ENCODE data around the gene LENEP.

The LENEP gene

DNA sequence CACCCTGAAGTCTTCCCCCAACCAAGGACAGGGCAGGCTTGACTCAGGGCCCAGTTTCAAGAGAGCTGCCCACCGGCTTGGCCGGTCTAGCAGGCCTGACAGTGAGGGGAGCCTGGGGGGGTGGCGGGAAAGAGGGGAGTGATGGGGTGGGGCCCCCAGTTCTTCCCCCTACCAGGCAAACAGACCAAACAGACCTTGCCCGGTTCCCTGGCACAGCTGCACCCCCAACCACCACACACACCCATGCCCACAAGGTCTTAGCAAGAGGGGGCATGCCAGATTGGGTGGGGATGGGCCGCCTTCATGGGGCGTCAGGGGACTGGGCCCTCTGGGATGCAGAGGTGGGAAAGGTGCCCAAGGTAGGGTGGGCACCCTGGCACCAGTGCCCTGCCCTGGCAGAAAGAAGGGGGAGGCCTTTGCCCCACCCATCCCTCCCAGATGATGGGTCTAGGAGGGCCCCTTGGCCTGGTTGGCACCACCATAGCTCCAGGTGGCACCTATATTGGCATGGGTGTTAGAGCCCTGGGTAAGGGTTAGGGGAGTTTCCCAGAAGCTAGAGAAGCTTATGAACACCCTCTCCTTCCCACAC is 18.1 kb downstream of the LENEP start:
- no peak for DNase-seq (ENCODE audit: low spot score)

DNA sequence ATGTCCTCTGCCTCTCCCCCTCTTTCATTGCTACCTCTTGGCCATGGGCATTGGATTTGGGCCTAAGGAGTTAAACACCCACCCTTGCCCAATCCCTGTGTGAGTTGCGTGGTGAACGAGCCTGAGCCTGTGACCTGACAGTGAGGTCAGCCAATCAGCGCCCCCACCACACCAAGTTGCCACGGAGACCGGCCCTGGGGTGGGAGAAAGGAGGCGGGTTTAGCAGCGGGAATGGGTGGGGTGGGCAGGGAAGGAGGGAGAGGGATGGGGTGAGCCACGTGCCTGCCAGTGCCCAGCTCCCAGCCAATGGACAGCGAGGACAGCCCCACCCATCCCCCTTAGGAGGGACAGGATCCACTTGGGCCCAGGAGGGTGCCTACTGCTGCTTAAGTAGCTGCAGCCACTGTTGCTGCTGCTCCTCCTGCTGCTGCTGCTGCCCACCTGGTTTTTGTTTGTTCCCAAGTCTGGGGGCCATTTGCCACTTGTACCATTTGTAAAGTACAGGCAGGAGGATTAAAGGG is 18.7 kb downstream of the LENEP start:
- no peak for DNase-seq (ENCODE audit: low spot score)

DNA sequence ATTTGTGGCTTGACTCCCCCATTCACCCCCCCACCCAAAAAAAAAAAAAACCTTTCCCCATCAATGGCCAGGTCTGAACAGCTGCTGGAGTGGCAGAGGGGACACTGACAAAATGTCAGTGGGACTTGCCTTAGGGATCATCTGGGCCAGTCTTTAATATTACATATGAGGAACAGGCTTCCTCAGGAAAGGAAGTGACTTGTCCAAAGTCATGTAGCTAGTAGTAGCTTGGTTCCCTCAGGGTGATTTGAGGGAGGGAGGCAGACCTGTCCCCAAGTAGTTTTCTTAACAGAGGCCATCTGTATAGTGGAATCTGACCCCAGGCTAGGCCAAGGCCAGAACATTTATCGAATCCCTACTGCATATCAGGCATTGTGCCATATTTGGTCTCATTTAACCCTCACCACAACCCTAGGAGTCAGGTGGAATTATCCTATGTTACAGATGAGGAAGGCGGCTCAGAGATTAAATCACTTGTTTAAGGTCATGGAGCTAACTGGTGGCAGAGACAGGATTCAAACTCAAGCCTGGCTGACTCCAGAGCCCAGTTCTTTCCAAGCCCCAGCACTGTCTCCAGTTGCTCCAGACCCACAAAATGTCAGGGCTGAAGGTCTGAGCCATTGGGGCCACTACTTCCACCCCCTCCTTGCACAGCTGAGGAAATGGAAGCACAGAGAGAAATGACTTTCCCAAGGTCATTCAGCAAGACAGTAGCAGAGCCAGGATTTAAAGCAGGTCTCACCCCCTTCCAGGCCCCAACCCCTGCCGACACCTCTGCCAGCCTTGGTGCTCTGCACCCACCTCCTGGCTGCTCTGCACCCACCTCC is 19.6 kb downstream of the LENEP start:
- DNase-seq (ENCODE audit: low spot score): no peak

DNA sequence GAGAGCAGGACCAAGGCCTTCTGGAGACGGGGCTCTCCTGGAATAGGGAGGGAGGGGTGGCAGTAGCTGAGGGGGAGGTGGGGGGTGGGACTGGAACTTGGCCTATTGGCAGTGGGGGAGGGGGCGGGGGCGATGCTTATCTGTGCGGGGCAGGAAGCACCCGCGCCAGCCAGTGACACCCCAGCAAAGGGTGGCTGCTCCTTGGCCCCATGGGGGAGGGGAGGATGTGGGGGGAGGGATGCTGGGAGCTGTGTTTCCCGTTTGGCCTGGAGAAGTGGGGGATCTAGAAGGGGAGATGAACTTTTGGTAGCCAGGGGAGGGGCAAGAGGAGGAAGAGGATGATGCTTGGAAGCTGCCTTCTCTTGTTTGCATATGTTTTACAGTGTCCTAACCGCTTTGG is 20.2 kb downstream of the LENEP start:
- DNase-seq (ENCODE audit: low spot score): no peak

DNA sequence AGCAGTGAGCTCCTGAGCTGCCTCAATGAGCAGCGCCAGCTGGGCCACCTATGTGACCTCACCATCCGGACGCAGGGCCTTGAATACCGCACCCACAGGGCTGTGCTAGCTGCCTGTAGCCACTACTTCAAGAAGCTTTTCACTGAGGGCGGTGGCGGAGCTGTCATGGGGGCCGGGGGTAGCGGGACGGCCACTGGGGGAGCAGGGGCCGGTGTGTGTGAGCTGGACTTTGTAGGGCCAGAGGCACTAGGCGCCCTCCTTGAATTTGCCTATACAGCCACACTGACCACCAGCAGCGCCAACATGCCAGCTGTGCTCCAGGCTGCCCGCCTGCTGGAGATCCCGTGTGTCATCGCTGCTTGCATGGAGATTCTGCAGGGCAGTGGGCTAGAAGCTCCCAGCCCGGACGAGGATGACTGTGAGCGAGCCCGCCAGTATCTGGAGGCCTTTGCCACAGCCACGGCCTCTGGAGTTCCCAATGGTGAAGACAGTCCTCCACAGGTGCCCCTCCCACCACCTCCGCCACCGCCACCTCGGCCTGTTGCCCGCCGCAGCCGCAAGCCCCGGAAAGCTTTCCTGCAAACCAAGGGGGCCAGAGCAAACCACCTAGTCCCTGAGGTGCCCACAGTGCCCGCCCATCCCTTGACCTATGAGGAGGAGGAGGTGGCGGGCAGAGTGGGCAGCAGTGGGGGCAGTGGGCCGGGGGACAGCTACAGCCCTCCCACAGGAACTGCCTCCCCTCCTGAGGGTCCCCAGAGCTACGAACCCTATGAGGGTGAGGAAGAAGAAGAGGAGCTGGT is 21.5 kb downstream of the LENEP start:
- no peak for DNase-seq (ENCODE audit: low spot score)

DNA sequence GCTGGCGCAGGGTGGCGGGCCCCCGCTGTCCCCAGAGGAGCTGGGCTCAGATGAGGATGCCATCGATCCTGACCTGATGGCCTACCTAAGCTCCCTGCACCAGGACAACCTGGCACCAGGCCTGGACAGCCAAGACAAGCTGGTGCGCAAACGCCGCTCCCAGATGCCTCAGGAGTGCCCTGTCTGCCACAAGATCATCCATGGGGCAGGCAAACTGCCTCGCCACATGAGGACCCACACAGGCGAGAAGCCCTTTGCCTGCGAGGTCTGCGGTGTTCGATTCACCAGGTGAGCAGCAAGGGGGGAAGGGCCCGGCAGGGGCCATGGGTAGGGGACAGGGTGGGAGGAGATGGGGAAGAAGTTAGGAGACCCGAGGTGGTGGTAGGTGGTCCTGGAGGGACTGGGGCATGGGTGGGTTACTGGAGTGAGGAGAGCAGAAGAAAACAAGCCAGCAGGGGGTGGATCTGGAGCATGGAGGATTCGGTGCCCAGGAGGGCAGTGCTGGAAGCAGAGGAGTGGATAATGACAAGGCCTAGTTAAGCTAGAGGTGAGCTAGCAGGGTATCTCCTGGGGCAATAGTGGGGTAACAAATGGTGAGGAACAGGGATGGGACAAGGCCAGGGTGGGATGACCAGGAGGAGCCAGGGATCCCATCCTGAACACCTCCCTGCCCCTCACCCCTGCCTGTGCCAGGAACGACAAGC is 22.3 kb downstream of the LENEP start:
- no peak for DNase-seq (ENCODE audit: low spot score)

DNA sequence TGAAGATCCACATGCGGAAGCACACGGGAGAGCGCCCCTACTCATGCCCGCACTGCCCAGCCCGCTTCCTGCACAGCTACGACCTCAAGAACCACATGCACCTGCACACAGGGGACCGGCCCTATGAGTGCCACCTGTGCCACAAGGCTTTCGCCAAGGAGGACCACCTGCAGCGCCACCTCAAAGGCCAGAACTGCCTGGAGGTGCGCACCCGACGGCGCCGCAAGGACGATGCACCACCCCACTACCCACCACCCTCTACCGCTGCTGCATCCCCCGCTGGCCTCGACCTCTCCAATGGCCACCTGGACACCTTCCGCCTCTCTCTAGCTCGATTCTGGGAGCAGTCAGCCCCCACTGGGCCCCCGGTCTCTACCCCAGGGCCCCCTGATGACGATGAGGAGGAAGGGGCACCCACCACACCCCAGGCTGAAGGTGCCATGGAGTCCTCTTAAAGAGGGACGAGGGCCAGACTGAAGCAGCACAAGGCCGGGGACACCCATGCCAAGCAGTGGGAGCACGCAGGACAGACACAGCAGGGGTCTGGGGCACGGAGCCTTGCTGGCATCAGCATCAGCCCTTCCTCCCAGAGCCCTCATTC is 22.9 kb downstream of the LENEP start:
- no peak for DNase-seq (ENCODE audit: low spot score)

DNA sequence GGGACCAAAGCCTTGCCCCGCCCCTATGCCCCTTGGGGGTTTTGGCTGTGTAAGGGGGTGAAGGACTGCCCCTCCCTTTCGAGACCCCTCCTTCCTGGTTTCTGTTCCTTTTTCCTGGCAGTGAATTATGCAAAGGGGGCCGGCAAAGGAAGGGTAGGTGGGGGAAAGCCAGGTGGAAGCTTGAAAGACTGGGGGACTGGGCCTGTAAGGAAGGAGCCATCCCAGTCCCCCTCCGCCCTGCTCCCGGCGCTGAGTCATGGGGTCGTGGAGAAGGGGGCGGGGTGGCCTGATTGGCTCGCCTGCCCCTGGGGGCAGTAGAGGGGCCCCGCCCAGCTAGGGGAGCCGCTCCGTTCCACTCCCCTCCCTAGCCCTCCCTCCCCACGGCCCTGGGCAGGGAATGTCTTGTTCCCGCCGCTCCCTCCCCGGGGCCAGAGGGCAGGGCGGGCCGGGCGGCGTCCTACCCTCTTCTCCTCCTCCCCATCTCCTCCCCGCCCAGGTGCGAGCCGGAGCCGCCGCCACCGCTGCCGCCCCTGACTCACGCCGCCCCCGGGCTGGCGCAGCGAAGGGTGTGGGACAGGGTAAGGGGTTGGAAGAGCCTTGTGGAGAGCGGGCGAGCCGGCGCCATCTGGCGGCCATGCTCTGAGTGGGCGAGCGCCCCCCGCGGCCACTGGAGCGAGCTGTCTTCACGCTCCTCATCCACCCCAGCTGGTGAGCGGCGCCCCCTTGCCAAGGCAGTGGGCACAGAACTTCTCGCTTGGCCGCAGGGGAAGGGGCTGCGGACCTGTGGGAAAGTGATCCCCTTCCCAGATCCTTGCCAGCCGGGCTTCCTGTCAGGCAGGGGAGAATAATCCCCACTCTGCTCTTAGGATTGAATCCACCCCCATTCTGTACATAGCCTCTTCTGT is 23.9 kb downstream of the LENEP start:
- DNase-seq (ENCODE audit: low spot score): peak; percentile 87

DNA sequence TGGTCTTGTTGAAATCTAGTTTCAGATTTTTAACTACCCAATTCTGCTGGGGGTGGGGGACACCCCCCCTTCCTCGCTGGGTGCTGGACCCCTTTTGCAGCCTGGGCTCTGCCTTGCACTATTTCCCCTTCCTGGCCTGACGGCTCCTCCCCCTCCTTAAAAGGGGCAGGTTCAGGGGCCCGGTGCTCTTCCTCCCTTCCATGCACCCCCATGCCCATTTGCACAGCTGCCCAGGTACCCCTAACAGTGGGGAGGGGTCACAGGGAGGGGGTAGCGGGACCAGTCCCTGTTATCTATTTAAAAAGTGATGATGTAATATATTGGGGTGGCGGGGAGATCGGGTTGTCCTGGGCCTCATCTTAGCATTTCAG is 24.5 kb downstream of the LENEP start:
- no peak for DNase-seq (ENCODE audit: low spot score)

DNA sequence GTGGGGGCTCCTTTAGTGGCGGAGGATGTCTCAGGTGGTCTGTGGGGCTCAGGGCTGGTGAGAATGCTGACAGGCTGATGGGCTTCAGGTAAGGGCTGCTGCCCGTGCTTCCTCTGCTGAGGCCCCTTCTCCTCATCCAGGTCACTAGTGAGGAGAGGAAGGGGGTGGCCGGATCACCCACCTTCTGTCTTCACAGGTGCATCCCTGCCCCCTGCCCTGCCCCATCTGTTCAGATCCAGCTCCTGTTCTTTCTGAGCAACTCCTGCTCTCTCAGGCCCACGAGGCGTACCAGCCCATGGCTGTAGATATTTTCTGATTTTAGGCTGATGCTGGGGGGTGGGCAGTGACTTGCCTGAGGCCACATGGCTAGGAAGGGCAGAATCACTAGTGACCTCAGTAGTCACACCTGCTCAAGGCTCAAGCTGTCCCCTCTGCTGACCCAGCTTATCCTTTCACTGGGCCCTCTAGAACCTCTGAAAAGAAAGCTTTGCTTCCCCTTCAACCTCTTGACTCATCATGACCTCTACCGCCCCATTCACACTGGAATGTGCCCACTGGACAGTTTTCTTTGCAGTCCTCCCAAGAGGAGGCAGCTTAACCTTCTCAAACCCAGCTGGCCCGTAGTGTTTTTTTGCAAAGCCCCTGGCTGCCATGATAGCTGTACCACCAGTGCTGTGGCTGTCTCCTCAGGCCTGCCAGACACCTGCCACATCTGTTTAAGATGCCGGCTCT is 25.4 kb downstream of the LENEP start:
- no peak for DNase-seq (ENCODE audit: low spot score)

DNA sequence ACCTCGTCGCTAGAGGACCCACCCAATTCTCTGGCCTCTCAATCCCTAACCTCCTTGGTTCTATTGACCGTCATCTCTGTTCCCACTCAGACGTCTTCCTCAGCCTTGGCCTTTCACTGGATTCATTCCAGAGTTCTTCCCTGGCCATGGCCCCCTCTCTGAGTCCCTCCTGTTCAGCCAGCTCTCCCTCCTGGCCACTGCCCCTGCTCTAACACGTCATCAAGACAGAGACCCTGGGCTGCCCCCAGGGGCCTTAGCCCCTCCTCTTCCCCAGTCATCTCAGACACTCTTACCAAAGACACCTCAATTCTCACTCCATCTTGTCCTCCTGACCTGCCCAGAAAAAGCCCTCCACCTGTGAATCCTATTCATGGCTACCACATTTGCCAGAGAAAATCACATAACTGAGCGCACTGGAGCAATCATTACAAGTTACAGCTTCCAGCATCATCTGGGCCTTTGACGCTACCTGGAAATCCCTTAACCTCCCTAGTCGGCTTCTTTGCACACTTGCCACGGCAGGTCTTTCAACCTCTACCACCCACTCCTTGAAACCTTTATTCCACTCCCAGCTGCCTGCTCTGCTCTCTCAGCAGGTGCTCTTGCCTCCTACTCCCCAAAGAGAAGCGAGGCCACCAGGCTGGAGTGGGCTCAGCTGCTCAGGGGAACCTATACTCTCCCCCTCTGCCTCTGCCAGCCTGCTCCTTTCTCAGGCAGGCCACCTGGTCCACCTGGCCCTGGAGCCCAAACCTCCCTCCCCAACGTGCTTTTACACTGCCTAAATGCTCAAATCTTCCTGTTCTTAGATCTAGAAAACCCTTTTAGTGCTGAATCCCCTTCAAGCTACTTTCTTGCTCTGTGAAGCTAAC is 26.2 kb downstream of the LENEP start:
- no peak for DNase-seq (ENCODE audit: low spot score)

DNA sequence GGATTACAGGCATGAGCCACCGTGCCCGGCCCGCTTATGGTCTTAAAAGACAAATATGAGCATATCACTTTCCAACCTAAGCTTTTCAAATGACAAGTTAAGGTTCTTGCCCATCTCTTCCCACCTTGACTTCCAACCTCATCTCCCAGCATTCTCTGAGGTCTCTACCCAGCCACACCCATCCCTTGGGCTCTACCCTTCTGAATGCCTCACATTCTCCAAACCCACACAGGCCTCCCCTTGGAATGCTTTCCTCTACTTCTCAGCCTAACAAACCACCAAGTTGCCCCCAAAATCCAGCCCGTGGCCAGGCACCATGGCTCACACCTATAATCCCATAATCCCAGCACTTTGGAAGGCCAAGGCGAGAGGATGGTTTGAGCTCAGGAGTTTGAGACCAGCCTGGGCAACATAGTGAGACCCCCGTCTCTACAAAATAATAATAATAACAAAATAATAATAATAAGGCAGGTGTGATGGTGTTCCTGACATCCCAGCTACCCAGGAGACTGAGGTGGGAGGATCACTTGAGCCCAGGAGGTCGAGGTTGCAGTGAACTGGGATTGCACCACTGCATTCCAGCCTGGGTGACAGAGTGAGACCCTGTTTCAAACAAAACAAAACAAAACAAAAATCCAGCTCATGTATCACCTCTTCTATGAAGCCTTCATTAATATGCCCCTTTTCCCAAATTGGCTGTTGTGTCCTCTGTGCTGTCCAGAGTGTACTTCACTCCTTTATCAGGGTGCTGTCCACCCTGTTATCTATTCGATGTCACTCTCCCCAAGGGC is 28.9 kb downstream of the LENEP start:
- no peak for DNase-seq (ENCODE audit: low spot score)

DNA sequence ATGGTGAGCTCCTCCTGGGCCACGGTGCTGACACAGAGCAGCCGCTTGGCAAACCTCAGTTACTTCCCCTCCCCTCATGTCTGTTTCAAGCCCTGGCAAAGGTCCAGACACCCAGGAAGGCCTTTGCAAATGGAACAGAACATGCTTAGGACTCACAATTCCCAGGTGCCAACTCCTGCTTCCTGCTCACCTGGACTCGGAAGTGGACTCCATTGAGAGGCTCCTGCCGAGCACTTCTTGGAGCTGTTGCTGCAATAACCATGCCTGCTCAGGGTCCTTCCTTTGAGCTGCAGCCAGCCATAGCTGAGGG is 29.5 kb downstream of the LENEP start:
- no peak for DNase-seq (ENCODE audit: low spot score)

DNA sequence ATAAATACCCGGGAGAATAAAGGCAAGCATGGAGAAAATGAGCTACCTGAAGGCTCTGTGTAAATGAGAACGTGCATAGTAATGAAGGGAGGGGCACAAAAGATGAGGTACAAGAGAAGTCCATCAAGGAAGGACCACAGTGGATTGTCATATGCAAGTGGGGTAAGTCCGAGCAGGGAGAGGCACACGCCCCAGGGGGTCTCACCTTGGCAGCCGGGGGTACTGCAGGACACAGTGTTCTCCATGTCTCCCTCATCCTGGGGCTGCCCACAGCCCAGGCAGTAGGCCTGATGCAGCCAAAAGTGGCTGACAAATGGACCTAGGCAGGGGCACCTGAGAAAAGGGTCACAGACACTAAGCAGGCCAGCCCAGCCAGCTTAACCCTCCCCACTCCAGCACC is 30.2 kb downstream of the LENEP start:
- DNase-seq (ENCODE audit: low spot score): no peak

DNA sequence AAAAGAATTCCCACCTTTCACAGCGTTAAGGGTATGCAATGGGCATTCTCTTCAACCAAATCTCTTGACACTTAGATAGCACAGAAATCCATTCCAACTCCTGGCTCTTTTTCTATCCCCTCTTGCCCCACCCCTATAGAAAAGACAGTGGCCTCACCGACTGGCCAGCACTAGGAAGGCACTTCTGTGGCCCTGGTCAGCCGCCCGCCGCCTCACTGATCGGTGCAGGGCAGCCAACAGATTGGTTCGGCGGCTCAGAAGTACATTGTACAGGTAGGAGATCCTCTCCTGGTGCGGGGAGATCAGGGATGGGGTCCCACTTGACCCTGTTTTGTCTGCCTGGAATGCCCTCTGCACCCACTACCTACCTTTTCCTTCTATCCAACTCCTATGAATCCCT is 30.9 kb downstream of the LENEP start:
- no peak for DNase-seq (ENCODE audit: low spot score)

DNA sequence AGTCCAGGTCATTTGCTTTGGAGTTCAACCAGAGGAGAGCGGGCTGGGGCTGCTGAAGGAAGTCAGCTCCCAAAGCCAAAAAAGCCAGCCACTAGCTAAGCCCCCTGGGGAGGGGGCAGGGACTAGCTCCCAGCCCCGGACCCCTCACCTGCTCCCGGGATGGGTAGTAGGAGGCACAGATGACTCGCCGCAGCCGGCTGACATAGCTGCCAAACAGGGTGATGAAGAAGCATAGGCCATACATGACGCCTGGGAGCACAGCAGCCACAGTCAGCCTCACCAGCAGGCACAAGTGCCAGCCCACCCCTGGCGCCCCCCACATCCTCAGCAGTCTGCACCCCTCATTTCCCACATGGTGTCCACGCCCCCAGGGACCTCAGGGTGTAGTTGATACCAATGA is 32.8 kb downstream of the LENEP start:
- DNase-seq (ENCODE audit: low spot score): no peak

DNA sequence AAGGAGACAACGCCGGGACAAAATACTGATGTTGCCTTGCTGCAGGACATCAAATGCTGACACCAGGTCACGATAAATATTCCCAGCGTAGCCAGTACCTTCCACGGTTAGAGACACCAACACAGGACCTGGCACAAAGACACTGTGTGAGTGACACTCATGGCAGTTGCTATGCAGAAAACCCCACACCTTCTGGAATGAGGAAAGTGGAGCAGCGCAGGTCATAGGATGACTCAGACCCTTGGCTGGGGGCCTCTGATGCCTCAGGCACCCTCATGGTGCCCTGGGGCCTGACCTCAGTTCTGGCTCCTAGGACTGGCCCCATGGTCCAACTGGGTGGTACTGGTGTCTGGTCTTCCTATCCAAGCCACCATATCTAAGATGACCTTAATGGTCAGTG is 33.2 kb downstream of the LENEP start:
- no peak for DNase-seq (ENCODE audit: low spot score)

DNA sequence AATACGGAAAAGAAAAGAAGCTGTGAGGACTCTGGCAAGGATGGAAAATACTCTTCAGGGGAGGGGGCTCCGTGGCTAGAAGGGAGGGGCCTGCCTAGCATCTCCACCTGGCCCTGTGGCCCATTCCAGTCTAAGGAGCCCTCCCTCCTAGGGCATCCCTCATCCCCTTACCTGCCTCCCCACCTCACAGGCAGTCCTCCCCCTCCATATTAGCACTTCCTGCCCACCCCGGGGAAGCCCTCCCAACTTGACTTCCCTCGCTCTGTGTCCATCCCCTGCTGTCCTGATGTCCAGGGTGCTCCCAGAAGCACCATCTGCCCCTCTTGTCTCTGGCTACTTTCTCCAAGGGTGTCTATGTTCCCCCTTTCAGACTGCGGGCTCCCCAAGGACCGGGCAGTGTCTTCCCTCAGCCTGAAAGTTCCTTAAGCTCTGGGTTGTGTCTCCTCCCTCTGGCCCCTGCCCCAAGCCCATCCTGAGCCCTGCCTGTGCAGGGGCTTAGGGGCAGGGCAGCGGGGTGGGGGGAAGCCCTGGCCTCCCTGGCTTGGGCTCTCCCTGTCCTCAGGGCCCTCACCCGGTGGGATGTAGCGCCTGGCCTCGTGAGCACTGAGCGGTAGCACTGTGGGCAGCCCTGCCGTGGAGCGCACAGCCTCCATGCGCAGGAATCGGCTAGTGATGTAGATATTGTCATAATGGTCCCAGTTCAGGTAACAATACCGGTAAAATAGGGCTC is 36.3 kb downstream of the LENEP start:
- no peak for DNase-seq (ENCODE audit: low spot score)

Data from HuH-7.5 (cell line).